HCT116 (cell line): ENCODE measurements around the gene GABBR2. TPM values are rescaled to one million over a fixed set of nuclear protein-coding genes. Genes with fewer than 3 reads are reported as not detected.

Source experiments
- ATAC-seq: fragments of 200-7000 bp; cut with Tn5 transposase; 2 replicates; pipeline ENCODE4 v1.9.1; 2020; ENCODE audit warnings: mild to moderate bottlenecking, moderate library complexity
- BruUV-seq: library from RNA; stranded (reverse); fragments of 400-500 nt; replicated peaks from 2 replicates; lab custom pipeline; 2021; lab: Mats Ljungman, UMichigan
- CTCF ChIA-PET: fragments of 300-600 bp; sonication (Branson Sonifier 250); formaldehyde crosslinking; loops from one replicate; lab custom pipeline; 2021; ENCODE audit warnings: antibody characterized with exemption; lab: Charles Lee
- POLR2A ChIA-PET: fragments of 300-600, 350-600 bp; sonication (Branson Sonifier 250); formaldehyde crosslinking; loops from one replicate; lab custom pipeline; 2021; ENCODE audit warnings: antibody characterized with exemption; lab: Charles Lee
- RAD21 ChIA-PET, 2 experiments: fragments of 300-600 bp; sonication (Branson Sonifier 250); formaldehyde crosslinking; loops; one replicate each; lab custom pipeline; 2023; ENCODE audit warnings: low total read pairs in 2 of 2; ENCODE audit not compliant: uncharacterized antibody in 2 of 2, unreplicated experiment in 2 of 2, low non-redundant PET in 1 of 2; lab: Charles Lee
- DNase-seq: peaks from one replicate; pipeline ENCODE4 v3.0.0-alpha.2; 2010; ENCODE audit warnings: low read depth, low spot score
- H2AFZ ChIP-seq: fragments of 200-600 bp; shearing (Covaris generic), sonication (generic); 2 replicates; pipeline ENCODE4 v1.6.1; 2017; ENCODE audit warnings: low read depth, mixed run types, mixed read lengths, antibody characterized with exemption, low read length; ENCODE audit not compliant: poor library complexity, severe bottlenecking
- H3K27ac ChIP-seq: 2 replicates; pipeline ENCODE4 v1.5.1; 2012; ENCODE audit warnings: low read depth, low read length
- H3K27me3 ChIP-seq: fragments of 200-600 bp; sonication (generic); 2 replicates; pipeline ENCODE4 v1.6.1; 2016; ENCODE audit warnings: mixed run types, low read length, mixed read lengths; ENCODE audit not compliant: insufficient read depth
- H3K36me3 ChIP-seq, 2 experiments: fragments of 200-500 bp in 1 of 2; fragments of 200-600 bp in 1 of 2; sonication (Bioruptor generic) in 1 of 2; sonication (generic) in 1 of 2; 2 replicates each; pipeline versions ENCODE4 v1.5.1 to v1.6.1; 2014 to 2016; ENCODE audit warnings: low read length in 2 of 2, inconsistent platforms in 1 of 2, mixed read lengths in 1 of 2, mixed run types in 1 of 2; ENCODE audit not compliant: insufficient read depth in 2 of 2, control insufficient read depth in 1 of 2
- H3K4me1 ChIP-seq, 2 experiments: fragments of 200-600 bp in 1 of 2; sonication (generic) in 1 of 2; 2 replicates each; pipeline versions ENCODE4 v1.5.1 to v1.6.1; 2012 to 2017; ENCODE audit warnings: low read length in 2 of 2, inconsistent platforms in 1 of 2, mild to moderate bottlenecking in 1 of 2, mixed read lengths in 1 of 2, mixed run types in 1 of 2, moderate library complexity in 1 of 2; ENCODE audit not compliant: insufficient read depth in 2 of 2, control insufficient read depth in 1 of 2
- H3K4me2 ChIP-seq: fragments of 200-600 bp; sonication (generic); 2 replicates; pipeline ENCODE4 v1.6.1; 2017; ENCODE audit warnings: mixed run types, low read length, mixed read lengths
- H3K4me3 ChIP-seq, 2 experiments: fragments of 200-600 bp in 1 of 2; sonication (generic) in 1 of 2; replicated peaks in 1 of 2; 2 replicates each; pipeline ENCODE4 v1.5.1; 2011 to 2016; ENCODE audit warnings: low read length in 2 of 2, control low read depth in 1 of 2, low read depth in 1 of 2, mild to moderate bottlenecking in 1 of 2, mixed read lengths in 1 of 2, mixed run types in 1 of 2
- H3K79me2 ChIP-seq: fragments of 200-600 bp; sonication (generic); 2 replicates; pipeline ENCODE4 v1.6.1; 2017; ENCODE audit warnings: mild to moderate bottlenecking, mixed run types, low read length, moderate library complexity, mixed read lengths; ENCODE audit not compliant: insufficient read depth
- H3K9ac ChIP-seq: fragments of 200-600 bp; sonication (generic); 2 replicates; pipeline ENCODE4 v1.6.1; 2016; ENCODE audit warnings: low read length, mixed read lengths
- H3K9me2 ChIP-seq: fragments of 200-600 bp; sonication (generic), shearing (Covaris generic); 2 replicates; pipeline ENCODE4 v1.6.1; 2017; ENCODE audit warnings: mixed run types, mild to moderate bottlenecking, moderate library complexity; ENCODE audit not compliant: insufficient read depth
- H3K9me3 ChIP-seq, 2 experiments: fragments of 200-500 bp in 1 of 2; fragments of 200-600 bp in 1 of 2; sonication (Bioruptor generic) in 1 of 2; sonication (generic) in 1 of 2; 2 replicates each; pipeline ENCODE4 v1.6.1; 2014 to 2017; ENCODE audit warnings: low read length in 2 of 2, mixed read lengths in 2 of 2, inconsistent platforms in 1 of 2, low read depth in 1 of 2, mild to moderate bottlenecking in 1 of 2, mixed run types in 1 of 2, moderate library complexity in 1 of 2; ENCODE audit not compliant: control insufficient read depth in 1 of 2, insufficient read depth in 1 of 2
- H4K20me1 ChIP-seq: fragments of 200-600 bp; sonication (generic), shearing (Covaris generic); 2 replicates; pipeline ENCODE4 v1.6.1; 2017; ENCODE audit warnings: mixed run types, mild to moderate bottlenecking, moderate library complexity; ENCODE audit not compliant: insufficient read depth
- CEBPB ChIP-seq: IDR thresholded peaks from 2 replicates; pipeline ENCODE4 v1.6.1; 2012; ENCODE audit warnings: low read depth
- EGR1 ChIP-seq: IDR thresholded peaks from 2 replicates; pipeline ENCODE4 v1.6.1; 2012; ENCODE audit warnings: low read depth
- ELF1 ChIP-seq: IDR thresholded peaks from 2 replicates; pipeline ENCODE4 v1.6.1; 2012; ENCODE audit warnings: low read depth, borderline replicate concordance
- EZH2phosphoT487 ChIP-seq: fragments of 200-600 bp; IDR thresholded peaks from 2 replicates; pipeline ENCODE4 v1.6.1; 2018; ENCODE audit warnings: antibody characterized with exemption, borderline replicate concordance
- FOSL1 ChIP-seq: IDR thresholded peaks from 2 replicates; pipeline ENCODE4 v1.6.1; 2012; ENCODE audit warnings: low read depth
- POLR2AphosphoS5 ChIP-seq: IDR thresholded peaks from 2 replicates; pipeline ENCODE4 v1.6.1; 2011; ENCODE audit warnings: mild to moderate bottlenecking, low read depth, low read length, moderate library complexity
- SRF ChIP-seq: IDR thresholded peaks from 2 replicates; pipeline ENCODE4 v1.6.1; 2012; ENCODE audit warnings: low read depth
- YY1 ChIP-seq: IDR thresholded peaks from 2 replicates; pipeline ENCODE4 v1.6.1; 2011; ENCODE audit warnings: low read length, low read depth, moderate library complexity, mild to moderate bottlenecking; ENCODE audit not compliant: insufficient replicate concordance; ENCODE audit errors: extremely low read depth
- intact Hi-C: fragments of 100-400 bp; cut with micrococcal nuclease; formaldehyde crosslinking; loops from 2 replicates; pipeline ENCODE4 v1.10.0; 2022
- total RNA-seq: library from RNA; stranded (reverse); gene quantifications from one replicate; pipeline ENCODE4 v1.2.1, GENCODE V29; 2021; ENCODE audit not compliant: unreplicated experiment
- TF ChIP-seq, protein P1 (sequence below): IDR thresholded peaks from 2 replicates; pipeline ENCODE4 v1.6.1; 2012; ENCODE audit warnings: low read depth

Gene GABBR2
- total RNA-seq, 1 experiment from 2014 or later, result 0.15 TPM

GRCh38 chr9:98399950-98400683 is 308.6 kb downstream of the GABBR2 start:
- CTCF ChIA-PET, result interaction anchor here (1.0 kb wide), 1 partner anchor 376 kb away, joined by 4 read pairs; no protein-coding TSS in a partner anchor
- no peaks in the 10 kb centered on the region for H3K9me2 ChIP-seq
- ATAC-seq (no peak), DNase-seq (no peak)
- intact Hi-C loops, result no loop called here
- no peak overlapping the region for H3K4me2 ChIP-seq
- POLR2A ChIA-PET, result no interaction called here
- no peaks in the 10 kb centered on the region for H3K4me1 ChIP-seq
- no peak overlapping the region for H3K27ac ChIP-seq
- H4K20me1 ChIP-seq, result no peaks in the 10 kb centered on the region
- peaks cover 35% of the 10 kb centered on the region for H3K27me3 ChIP-seq
- no peaks in the 10 kb centered on the region for H3K79me2 ChIP-seq
- H3K36me3 ChIP-seq, result no peaks in the 10 kb centered on the region
- no peak overlapping the region for H2AFZ ChIP-seq
- TF ChIP-seq CEBPB, result no peak
- TF ChIP-seq FOSL1, result no peak
- TF ChIP-seq EZH2phosphoT487, result no peak
- TF ChIP-seq POLR2AphosphoS5, result no peak
- no peak for TF ChIP-seq EGR1
- no peak overlapping the region for H3K9ac ChIP-seq
- no peak overlapping the region for H3K4me3 ChIP-seq
- no peaks in the 10 kb centered on the region for H3K9me3 ChIP-seq
- RAD21 ChIA-PET, result no interaction called here
- no TSS peak for BruUV-seq

- DNase-seq (no peak), ATAC-seq (no peak)
- no peak overlapping the region for H3K4me3 ChIP-seq
- ChIA-PET POLR2A (no interaction called here), CTCF (no interaction called here), RAD21 (no interaction called here)
- H3K27ac ChIP-seq, result no peak overlapping the region
- TF ChIP-seq SRF (no peak), ELF1 (no peak), YY1 (no peak), POLR2AphosphoS5 (no peak), EZH2phosphoT487 (no peak)
- TF ChIP-seq, protein P1, sequence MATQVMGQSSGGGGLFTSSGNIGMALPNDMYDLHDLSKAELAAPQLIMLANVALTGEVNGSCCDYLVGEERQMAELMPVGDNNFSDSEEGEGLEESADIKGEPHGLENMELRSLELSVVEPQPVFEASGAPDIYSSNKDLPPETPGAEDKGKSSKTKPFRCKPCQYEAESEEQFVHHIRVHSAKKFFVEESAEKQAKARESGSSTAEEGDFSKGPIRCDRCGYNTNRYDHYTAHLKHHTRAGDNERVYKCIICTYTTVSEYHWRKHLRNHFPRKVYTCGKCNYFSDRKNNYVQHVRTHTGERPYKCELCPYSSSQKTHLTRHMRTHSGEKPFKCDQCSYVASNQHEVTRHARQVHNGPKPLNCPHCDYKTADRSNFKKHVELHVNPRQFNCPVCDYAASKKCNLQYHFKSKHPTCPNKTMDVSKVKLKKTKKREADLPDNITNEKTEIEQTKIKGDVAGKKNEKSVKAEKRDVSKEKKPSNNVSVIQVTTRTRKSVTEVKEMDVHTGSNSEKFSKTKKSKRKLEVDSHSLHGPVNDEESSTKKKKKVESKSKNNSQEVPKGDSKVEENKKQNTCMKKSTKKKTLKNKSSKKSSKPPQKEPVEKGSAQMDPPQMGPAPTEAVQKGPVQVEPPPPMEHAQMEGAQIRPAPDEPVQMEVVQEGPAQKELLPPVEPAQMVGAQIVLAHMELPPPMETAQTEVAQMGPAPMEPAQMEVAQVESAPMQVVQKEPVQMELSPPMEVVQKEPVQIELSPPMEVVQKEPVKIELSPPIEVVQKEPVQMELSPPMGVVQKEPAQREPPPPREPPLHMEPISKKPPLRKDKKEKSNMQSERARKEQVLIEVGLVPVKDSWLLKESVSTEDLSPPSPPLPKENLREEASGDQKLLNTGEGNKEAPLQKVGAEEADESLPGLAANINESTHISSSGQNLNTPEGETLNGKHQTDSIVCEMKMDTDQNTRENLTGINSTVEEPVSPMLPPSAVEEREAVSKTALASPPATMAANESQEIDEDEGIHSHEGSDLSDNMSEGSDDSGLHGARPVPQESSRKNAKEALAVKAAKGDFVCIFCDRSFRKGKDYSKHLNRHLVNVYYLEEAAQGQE, result no peak
- H3K9ac ChIP-seq, result no peak overlapping the region
- H3K27me3 ChIP-seq, result peaks cover 40% of the 10 kb centered on the region
- H2AFZ ChIP-seq, result no peak overlapping the region
- no peaks in the 10 kb centered on the region for H3K36me3 ChIP-seq
- no peaks in the 10 kb centered on the region; the same call in 1 of the 2 replicates for H3K9me2 ChIP-seq
- H3K9me3 ChIP-seq, result no peaks in the 10 kb centered on the region
- BruUV-seq, result no TSS peak
- no peak overlapping the region for H3K4me2 ChIP-seq
- H3K79me2 ChIP-seq, result no peaks in the 10 kb centered on the region
- no peaks in the 10 kb centered on the region for H3K4me1 ChIP-seq
- no peaks in the 10 kb centered on the region for H4K20me1 ChIP-seq
- intact Hi-C loops, result no loop called here
These were observed 312.1 kb downstream of the GABBR2 start for GRCh38 chr9:98396656-98397055.
